Upper lobe of left lung (tissue), 6 donors: ENCODE results near the gene CFAP69. TPM values are rescaled to one million over a fixed set of nuclear protein-coding genes. Genes with fewer than 3 reads are reported as not detected.

Source experiments
- ATAC-seq, 2 donors: fragments of 200-7000 bp; cut with Tn5 transposase; one replicate each; pipeline ENCODE4 v1.9.1; 2022; ENCODE audit warnings: mild to moderate bottlenecking in 2 of 2, moderate library complexity in 2 of 2; ENCODE audit not compliant: low FRiP score in 2 of 2
- DNase-seq, 2 donors: peaks; one replicate each; pipeline ENCODE4 v3.0.0-alpha.2; 2019 to 2020
- H3K27ac ChIP-seq, 4 donors: fragments of 200-600 bp; sonication (generic); one replicate each; pipeline ENCODE4 v1.5.1; 2016 to 2019
- H3K27me3 ChIP-seq, 4 donors: fragments of 200-600 bp; sonication (generic); one replicate each; pipeline ENCODE4 v1.5.1; 2017 to 2019
- H3K36me3 ChIP-seq, 4 donors: fragments of 200-600 bp; sonication (generic); one replicate each; pipeline ENCODE4 v1.5.1; 2016 to 2019
- H3K4me1 ChIP-seq, 4 donors: fragments of 200-600 bp; sonication (generic); one replicate each; pipeline ENCODE4 v1.5.1; 2018 to 2019
- H3K4me3 ChIP-seq, 4 donors: fragments of 200-600 bp; sonication (generic); one replicate each; pipeline ENCODE4 v1.5.1; 2017 to 2019; ENCODE audit warnings: mild to moderate bottlenecking in 2 of 4, moderate library complexity in 1 of 4
- H3K9me3 ChIP-seq, 4 donors: fragments of 200-600 bp; sonication (generic); one replicate each; pipeline ENCODE4 v1.5.1; 2018 to 2019
- EP300 ChIP-seq, 4 donors: sonication (generic); formaldehyde crosslinking; IDR thresholded peaks; one replicate each; pipeline ENCODE4 v1.5.1; 2017; ENCODE audit warnings: antibody characterized with exemption in 4 of 4, control low read depth in 2 of 4
- POLR2A ChIP-seq, 4 donors: fragments of 450-650 bp; IDR thresholded peaks; one replicate each; pipeline ENCODE4 v1.5.1; 2016 to 2017; ENCODE audit warnings: antibody characterized with exemption in 4 of 4, mild to moderate bottlenecking in 2 of 4
- POLR2AphosphoS5 ChIP-seq, 2 donors: sonication (generic); formaldehyde crosslinking; IDR thresholded peaks; one replicate each; pipeline ENCODE4 v1.5.1; 2017; ENCODE audit warnings: antibody characterized with exemption in 2 of 2
- WGBS, 2 donors: methylation state at CpG; one replicate each; pipeline ENCODE4 v1.1.5; 2017 to 2018; 5-methylcytosine and 5-hydroxymethylcytosine counted together
- total RNA-seq, 6 donors: library from RNA; depleted of rRNA in 4 of 6; stranded (reverse); fragments of >200 nt in 4 of 6; gene quantifications; one replicate each; pipeline versions ENCODE4 v1.1.0 to v1.2.1, GENCODE V29; 2016 to 2021
- TF ChIP-seq, protein P1 (sequence below), 6 experiments: fragments of 450-650 bp in 4 of 6; fragments of 200-600 bp in 2 of 6; sonication (generic) in 2 of 6; IDR thresholded peaks; one replicate each; pipeline ENCODE4 v1.5.1; 2016 to 2019; ENCODE audit warnings: antibody characterized with exemption in 6 of 6
- donor health status: DM: no; HTN: no; CAD: no; lungs with moderate emphysema.
- donor health status: DM: no; HTN: yes; CAD: no; lungs with severe emphysema.

The CFAP69 gene
- total RNA-seq, 6 donors from 2014 or later, result 3.4 to 34.9 (median 6.9) TPM

GRCh38 chr7:90261441-90261840, 16.5 kb downstream of the CFAP69 start:
- no peak for ATAC-seq
- TF ChIP-seq EP300 (IDR thresholded peaks at IDR 0.05), result no peak
- TF ChIP-seq POLR2AphosphoS5 (IDR thresholded peaks at IDR 0.05), result no peak
- TF ChIP-seq, protein P1, sequence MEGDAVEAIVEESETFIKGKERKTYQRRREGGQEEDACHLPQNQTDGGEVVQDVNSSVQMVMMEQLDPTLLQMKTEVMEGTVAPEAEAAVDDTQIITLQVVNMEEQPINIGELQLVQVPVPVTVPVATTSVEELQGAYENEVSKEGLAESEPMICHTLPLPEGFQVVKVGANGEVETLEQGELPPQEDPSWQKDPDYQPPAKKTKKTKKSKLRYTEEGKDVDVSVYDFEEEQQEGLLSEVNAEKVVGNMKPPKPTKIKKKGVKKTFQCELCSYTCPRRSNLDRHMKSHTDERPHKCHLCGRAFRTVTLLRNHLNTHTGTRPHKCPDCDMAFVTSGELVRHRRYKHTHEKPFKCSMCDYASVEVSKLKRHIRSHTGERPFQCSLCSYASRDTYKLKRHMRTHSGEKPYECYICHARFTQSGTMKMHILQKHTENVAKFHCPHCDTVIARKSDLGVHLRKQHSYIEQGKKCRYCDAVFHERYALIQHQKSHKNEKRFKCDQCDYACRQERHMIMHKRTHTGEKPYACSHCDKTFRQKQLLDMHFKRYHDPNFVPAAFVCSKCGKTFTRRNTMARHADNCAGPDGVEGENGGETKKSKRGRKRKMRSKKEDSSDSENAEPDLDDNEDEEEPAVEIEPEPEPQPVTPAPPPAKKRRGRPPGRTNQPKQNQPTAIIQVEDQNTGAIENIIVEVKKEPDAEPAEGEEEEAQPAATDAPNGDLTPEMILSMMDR (IDR thresholded peaks at IDR 0.05), result no peak
- no peak for TF ChIP-seq POLR2A (IDR thresholded peaks at IDR 0.05)
- no peaks in the 10 kb centered on the region for H3K27me3 ChIP-seq

DNA sequence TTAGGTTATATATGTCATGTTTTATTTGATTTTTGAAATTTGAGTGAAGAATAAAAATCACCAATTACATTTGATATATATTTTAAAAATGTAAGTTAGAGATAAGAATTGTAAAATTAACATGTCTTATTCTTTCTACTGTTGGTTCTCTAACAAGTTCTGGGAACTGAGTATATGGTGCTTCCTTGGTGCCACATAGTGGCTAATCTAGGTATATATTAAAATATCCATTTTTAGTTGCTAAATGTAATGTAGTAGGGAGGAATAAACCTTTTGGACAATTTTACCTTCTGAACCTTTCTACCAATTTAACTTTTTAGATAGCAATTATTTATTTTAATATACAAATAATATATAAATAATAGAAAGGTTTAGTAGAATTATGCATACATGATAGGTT, 17.5 kb downstream of the CFAP69 start:
- no peaks in the 10 kb centered on the region for H3K36me3 ChIP-seq
- TF ChIP-seq, protein P1 (IDR thresholded peaks at IDR 0.05), result peak in 2 of 6 experiments; percentile 18 to 25
- TF ChIP-seq POLR2AphosphoS5 (IDR thresholded peaks at IDR 0.05), result no peak
- no peak overlapping the region for H3K27ac ChIP-seq
- no peaks in the 10 kb centered on the region for H3K4me1 ChIP-seq
- ATAC-seq (peak in 1 of 2 donors; percentile 81), DNase-seq (no peak)
- H3K4me3 ChIP-seq, result no peak overlapping the region
- H3K9me3 ChIP-seq, result no peaks in the 10 kb centered on the region
- no peaks in the 10 kb centered on the region for H3K27me3 ChIP-seq

More at GRCh38 chr7:90261441-90261840, 16.5 kb downstream of the CFAP69 start:
- no peak for DNase-seq
- H3K4me3 ChIP-seq, result no peak overlapping the region
- H3K36me3 ChIP-seq, result no peaks in the 10 kb centered on the region
- no peaks in the 10 kb centered on the region for H3K4me1 ChIP-seq
- H3K9me3 ChIP-seq, result no peaks in the 10 kb centered on the region
- no peak overlapping the region for H3K27ac ChIP-seq

DNA sequence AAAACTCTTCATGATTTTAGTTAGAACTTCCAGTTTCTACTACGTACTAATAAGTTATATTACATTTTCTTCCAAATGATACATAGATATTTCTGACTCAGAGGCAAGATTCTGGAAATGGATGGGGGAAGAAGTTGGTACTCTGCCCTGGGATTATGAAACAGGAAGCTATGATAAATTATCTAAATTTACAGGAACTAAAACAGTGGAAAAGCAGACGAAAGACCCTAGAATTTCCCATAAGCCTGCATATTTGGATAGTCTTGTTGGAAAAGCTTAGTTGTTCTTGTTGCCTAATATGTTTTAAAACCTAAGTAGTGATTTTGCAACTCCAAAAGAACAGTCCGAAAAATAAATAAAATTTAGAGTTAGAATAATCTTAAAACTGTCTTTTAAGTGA, 21.8 kb downstream of the CFAP69 start:
- peak overlapping the region in 1 of 4 donors; percentile 38 for H3K27ac ChIP-seq
- WGBS, 2 donors, result 54 to 56% methylated on average over 3 of the region's 3 CpGs
- ATAC-seq (peak in 1 of 2 donors; percentile 75), DNase-seq (no peak)
- H3K9me3 ChIP-seq, result no peaks in the 10 kb centered on the region
- no peak overlapping the region for H3K4me3 ChIP-seq
- no peaks in the 10 kb centered on the region for H3K4me1 ChIP-seq
- TF ChIP-seq EP300 (IDR thresholded peaks at IDR 0.05) (no peak), POLR2A (IDR thresholded peaks at IDR 0.05) (no peak), POLR2AphosphoS5 (IDR thresholded peaks at IDR 0.05) (no peak)
- TF ChIP-seq, protein P1 (IDR thresholded peaks at IDR 0.05), result no peak
- H3K27me3 ChIP-seq, result no peaks in the 10 kb centered on the region
- H3K36me3 ChIP-seq, result no peaks in the 10 kb centered on the region

GRCh38 chr7:90267263-90267858, 22.4 kb downstream of the CFAP69 start:
- ATAC-seq, result peak in 1 of 2 donors; percentile 16
- 73 to 82% methylated on average over 5 of the region's 5 CpGs for WGBS, 2 donors
- H3K36me3 ChIP-seq, result no peaks in the 10 kb centered on the region
- TF ChIP-seq POLR2A (IDR thresholded peaks at IDR 0.05), result no peak
- no peak for TF ChIP-seq POLR2AphosphoS5 (IDR thresholded peaks at IDR 0.05)
- TF ChIP-seq, protein P1 (IDR thresholded peaks at IDR 0.05), result no peak
- no peak for TF ChIP-seq EP300 (IDR thresholded peaks at IDR 0.05)
- no peaks in the 10 kb centered on the region for H3K4me1 ChIP-seq
- DNase-seq, result no peak
- H3K9me3 ChIP-seq, result no peaks in the 10 kb centered on the region
- no peaks in the 10 kb centered on the region for H3K27me3 ChIP-seq
- H3K27ac ChIP-seq, result peak overlapping the region in 2 of 4 donors; percentile 38 to 40
- no peak overlapping the region for H3K4me3 ChIP-seq

GRCh38 chr7:90269163-90269562, 24.2 kb downstream of the CFAP69 start:
- TF ChIP-seq EP300 (IDR thresholded peaks at IDR 0.05) (no peak), POLR2A (IDR thresholded peaks at IDR 0.05) (no peak), POLR2AphosphoS5 (IDR thresholded peaks at IDR 0.05) (no peak)
- TF ChIP-seq, protein P1 (IDR thresholded peaks at IDR 0.05), result no peak
- DNase-seq, result no peak
- Histone ChIP-seq H3K4me1 (no peaks in the 10 kb centered on the region), H3K4me3 (no peak overlapping the region), H3K27me3 (no peaks in the 10 kb centered on the region), H3K36me3 (no peaks in the 10 kb centered on the region), H3K27ac (no peak overlapping the region), H3K9me3 (no peaks in the 10 kb centered on the region)
- 59 to 62% methylated on average over 1 of the region's 1 CpG for WGBS, 2 donors
- no peak for ATAC-seq
